NCI-H524 (cell line): ENCODE measurements around the gene TEP1.
"Not testable (repeated sequence)": the region's sequence is repeated elsewhere in the genome, so short reads cannot be mapped to it uniquely, and the experiment has no call there.

Experiments used
- DNase-seq, 2 experiments: peaks; one replicate each; lab custom pipeline; 2025; lab: John Stamatoyannopoulos, UW

TEP1 gene

GRCh38 chr14:20412876-20413743 is at the start of gene TEP1:
Gene TEP1, minus strand, starts transcription at chr14:20413501. Its CDS starts 5,062 bp downstream, at chr14:20408439.
- peak; percentile 83 to 87 for DNase-seq

DNA sequence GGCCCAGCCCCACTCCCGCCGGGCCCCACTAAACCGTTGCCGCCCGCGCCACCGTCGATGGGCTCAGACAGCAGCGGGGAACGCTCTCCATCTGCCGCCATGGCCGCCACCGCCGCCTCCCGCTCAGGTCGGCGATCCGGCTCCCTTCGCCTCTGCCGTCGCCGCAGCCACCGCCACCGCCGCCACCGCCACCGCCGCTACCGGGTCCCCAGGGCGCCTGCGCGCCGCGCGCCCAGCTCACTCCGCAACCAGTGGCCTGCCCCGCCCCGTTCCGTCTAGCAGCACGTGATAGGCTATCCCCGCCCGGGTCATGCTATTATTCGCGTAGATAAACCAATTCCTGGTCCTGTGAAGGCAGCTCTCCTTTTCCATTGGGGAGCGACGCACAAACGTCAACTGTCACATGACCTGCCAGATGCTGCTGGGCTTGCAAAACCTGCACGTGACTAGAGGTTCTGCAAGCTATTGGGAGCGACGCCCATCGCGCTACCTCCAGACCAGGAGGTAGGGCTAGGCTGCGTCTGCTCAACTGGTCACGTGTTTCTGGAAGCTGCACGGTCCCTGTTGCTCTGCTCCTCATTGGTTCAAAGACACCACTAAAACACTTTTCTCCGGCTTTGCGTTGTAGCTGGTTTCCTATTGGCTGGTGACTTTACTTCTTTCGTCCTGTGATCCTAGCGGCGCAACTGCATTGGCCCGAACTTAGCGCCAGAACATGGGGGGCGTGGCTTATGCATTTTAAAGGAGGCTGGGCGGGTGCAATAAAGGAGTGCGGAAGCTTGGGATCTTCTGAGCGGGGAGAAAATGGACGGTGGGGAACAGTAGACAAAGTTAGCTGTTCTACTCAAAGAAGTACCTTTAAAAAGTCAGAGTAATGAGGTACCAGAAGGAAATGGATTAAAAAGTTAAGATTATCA is 48.2 kb upstream of the TEP1 start, which contains the start of gene PIP4P1:
PIP4P1 (minus strand) TSS at position 210 of the 917 bp plus-strand sequence; CDS start at position 101, 109 bp downstream.
- peak; percentile 100 for DNase-seq

GRCh38 chr14:20460458-20461224 is 47.3 kb upstream of the TEP1 start:
- peak in 1 of 2 experiments; percentile 37 for DNase-seq

DNA sequence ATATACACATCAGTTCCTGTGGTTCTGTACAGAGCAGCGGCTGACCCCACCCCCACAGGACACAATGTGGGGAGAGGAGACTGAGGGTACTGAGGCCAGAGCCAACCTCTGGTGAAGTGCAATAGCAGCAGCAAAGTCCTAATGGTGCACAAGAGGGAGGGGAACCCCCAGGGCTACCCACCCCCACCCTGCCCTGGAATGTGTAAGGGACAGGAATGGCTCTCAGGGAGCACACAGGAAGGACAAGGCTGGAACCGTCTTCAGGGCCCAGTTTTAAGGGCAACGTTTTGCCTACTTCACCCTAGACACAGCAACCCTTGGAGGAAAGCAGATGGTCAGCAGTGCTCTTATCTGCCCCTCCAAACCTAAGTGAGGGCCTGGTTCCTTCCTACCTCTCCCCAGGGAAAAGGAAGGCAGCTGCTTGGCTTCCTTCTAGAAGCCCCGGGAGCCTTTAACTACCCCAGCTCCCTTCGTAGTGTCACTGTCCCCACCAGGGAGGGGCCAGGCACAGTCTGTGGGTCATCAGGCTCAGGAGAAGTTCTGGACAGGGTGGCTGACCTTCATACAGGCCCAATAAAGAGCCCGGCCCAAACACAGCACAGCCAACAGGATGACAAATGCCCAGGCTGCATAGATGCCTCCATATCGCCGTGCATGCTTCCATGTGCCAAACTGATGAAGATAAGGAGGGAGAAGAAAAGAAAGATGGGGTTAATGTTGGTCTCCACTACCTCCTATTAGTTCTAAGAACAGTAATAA is 44.9 kb upstream of the TEP1 start:
- DNase-seq, result peak; percentile 76 to 91

- no peak for DNase-seq
Measured at GRCh38 chr14:20456971-20457370, 43.7 kb upstream of the TEP1 start.

DNA sequence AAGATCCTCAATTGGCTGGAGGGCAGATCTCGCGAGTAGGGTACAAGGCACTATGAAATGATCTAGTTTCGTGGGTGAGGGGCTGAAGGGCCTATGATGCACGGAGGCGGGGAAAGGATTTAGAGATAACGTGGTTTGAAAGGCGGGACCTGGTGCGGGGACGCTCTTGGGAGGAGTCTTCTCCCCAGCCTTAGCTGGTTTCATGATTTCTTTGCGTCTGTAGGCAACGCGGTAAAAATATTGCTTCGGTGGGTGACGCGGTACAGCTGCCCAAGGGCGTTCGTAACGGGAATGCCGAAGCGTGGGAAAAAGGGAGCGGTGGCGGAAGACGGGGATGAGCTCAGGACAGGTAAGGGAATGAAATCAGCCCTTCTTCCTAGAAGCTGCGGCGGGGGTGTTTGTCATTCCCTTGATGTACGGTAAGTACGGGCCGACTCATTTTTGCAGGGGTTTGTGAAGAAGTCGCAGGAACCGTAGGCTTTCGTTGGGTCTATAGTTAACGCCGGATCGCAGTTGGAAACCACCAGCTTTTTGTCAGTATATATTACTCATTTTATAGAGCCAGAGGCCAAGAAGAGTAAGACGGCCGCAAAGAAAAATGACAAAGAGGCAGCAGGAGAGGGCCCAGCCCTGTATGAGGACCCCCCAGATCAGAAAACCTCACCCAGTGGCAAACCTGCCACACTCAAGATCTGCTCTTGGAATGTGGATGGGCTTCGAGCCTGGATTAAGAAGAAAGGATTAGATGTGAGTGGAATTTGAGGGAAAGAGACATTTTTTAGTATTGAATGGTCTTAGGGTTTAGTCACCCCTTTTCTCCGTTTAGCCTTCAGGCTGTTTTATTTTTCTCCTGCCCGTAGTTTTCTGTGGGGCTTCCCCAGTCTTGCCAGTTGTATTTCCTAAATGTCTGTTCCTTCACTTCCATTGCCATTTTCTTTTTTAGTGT is 42.3 kb upstream of the TEP1 start:
- no peak for DNase-seq

GRCh38 chr14:20454516-20455354 is 41.4 kb upstream of the TEP1 start, which contains the start of the genes APEX1 and OSGEP:
Gene APEX1, plus strand, starts transcription at chr14:20455226. Its CDS starts 420 bp downstream, at chr14:20455646.
Gene OSGEP, minus strand, starts transcription at chr14:20454812. Its CDS starts 129 bp downstream, at chr14:20454683.
- DNase-seq, result peak; percentile 100

- DNase-seq, result not testable (repeated sequence)
Measured at GRCh38 chr14:20452831-20453230, 39.5 kb upstream of the TEP1 start.

- DNase-seq, result no peak
Measured at GRCh38 chr14:20446889-20447288, 33.6 kb upstream of the TEP1 start.

GRCh38 chr14:20443650-20444049 is 30.3 kb upstream of the TEP1 start:
- peak in 1 of 2 experiments; percentile 50 for DNase-seq

GRCh38 chr14:20441461-20441860 is 28.2 kb upstream of the TEP1 start:
- DNase-seq, result no peak

GRCh38 chr14:20440882-20441281 is 27.6 kb upstream of the TEP1 start:
- DNase-seq, result no peak

GRCh38 chr14:20440465-20440864 is 27.2 kb upstream of the TEP1 start:
- no peak for DNase-seq

DNA sequence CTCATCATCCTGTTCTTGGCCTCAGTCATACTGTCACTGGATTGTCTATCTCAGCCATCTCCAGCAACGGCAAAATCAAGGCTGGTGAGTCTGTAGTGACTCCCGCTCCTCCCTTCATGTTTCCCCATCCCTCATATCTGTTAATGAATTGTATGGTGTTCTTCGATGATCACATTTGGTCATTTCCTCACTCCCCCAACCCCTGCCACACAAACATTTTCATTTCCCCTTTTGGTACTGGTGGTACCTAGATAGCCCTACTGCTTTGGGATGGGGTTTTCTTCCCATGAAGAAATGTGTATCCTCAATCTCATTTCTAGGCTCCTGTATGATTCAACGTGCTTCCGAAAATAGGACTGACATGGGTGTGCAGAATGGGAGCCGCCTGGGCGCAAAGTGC is 25.4 kb upstream of the TEP1 start:
- no peak for DNase-seq

DNA sequence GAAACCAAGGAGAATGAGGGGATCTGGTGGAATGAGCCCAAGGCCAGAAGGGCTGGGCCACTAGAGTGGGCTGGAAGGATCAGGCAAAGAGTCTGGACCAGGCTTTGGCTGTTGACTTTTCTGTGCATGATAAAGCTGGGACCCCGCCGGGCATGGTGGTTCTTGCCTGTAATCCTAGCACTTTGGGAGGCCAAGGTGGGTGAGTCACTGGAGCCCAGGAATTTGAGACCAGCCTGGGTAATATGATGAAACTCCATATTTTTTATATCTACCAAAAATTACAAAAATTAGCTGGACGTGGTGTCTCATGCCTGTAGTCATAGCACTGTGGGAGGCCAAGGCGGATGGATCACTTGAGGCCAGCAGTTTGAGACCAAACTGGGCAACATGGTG is 23.1 kb upstream of the TEP1 start:
- no peak for DNase-seq

GRCh38 chr14:20435582-20436362 is 22.5 kb upstream of the TEP1 start, which contains the start of gene KLHL33:
Gene KLHL33, minus strand, starts transcription at chr14:20436166. Its CDS starts 355 bp downstream, at chr14:20435811.
- peak; percentile 30 to 69 for DNase-seq

DNA sequence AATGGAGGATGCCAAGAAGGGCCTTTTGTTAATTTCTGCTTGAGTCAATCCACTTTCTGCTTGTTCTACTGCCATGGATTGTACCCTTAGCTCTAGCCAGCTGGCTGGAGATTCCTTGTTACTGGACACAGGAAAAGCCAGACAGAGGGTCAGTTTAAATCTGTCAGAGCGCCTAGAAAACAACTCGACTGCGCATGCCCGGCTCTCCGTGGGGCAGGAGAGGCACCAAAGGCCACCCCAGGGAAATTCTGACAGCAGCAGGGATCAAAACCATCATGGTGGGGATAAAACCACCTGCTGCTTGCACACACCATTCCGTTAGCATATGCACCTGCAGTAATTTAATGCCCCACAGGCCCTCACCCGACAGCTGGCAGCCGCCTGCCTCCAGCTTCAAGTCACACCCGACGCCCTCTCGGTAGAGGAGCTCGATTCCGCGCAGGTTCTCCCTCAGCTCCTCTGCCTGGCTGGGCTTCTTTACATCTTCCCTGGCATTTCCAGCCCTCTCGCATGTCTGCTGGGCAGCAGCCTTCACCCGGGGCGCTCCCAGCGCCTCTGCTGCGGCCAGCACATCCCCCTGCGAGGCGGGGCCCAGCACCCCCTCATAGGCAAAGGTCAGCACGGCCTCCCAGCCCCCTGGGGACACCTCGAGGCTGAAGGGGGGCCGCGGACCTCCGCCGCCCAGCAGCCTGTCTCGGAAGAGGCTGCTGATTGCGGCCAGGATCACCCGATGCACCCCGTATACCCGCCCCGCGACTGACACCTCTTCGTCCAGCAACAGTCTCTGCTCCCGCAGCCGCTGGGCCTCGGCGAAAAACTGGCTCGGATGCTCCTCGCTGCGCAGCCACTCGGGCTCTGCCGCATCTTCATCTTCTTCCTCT is 21.6 kb upstream of the TEP1 start:
- DNase-seq, result peak; percentile 74 to 93
